ENCODE measurements around the gene POLD1.

- TF ChIP-seq CTCF (IDR thresholded peaks at IDR 0.05): no peak
- TF ChIP-seq POLR2A (IDR thresholded peaks at IDR 0.05): no peak
Measured at GRCh38 chr19:50352242-50352641, 31.9 kb upstream of the POLD1 start.

Data from stomach (tissue), 4 donors.